ENCODE results near the gene ZNHIT2. TPM values are rescaled to one million over a fixed set of nuclear protein-coding genes. Genes with fewer than 3 reads are reported as not detected.

ZNHIT2 gene
- total and polyA plus RNA-seq, 2 of the 8 experiments (the other 6 are each of a cell fraction or from before 2014, with no cell fraction given), result 13.0 to 16.1 TPM

GRCh38 chr11:65117206-65118096 is at the start of gene ZNHIT2 (continued):
- peak in 2 of 3 experiments; percentile 79 to 92; a peak in 3 of 4 replicates for TF ChIP-seq CTCF (IDR thresholded peaks at IDR 0.05; ENCODE audit: control extremely low read depth in 1 of 3, insufficient read depth in 1 of 3, low read depth in 1 of 3, low read length in 3 of 3)
- no peak; the same call in 1 of the 2 replicates for TF ChIP-seq E2F6 (IDR thresholded peaks at IDR 0.05)
- TF ChIP-seq SIN3A (conservative IDR thresholded peaks at IDR 0.05 in 1 of 2, IDR thresholded peaks at IDR 0.05 in 1 of 2; ENCODE audit: low read depth in 1 of 2, low read length in 2 of 2), result peak; percentile 83 to 96
- peak; percentile 96 for TF ChIP-seq GABPA (IDR thresholded peaks at IDR 0.05; ENCODE audit: borderline replicate concordance, insufficient read depth, low read length)
- peak in 1 of 2 experiments; percentile 89; a peak in 2 of 3 replicates for TF ChIP-seq POLR2A (IDR thresholded peaks at IDR 0.05; ENCODE audit: control extremely low read depth in 1 of 2, low read depth in 2 of 2, low read length in 2 of 2)
- TF ChIP-seq RBBP5 (IDR thresholded peaks at IDR 0.05; ENCODE audit: borderline replicate concordance, low read depth, low read length), result 0 out of 2 replicates have a peak, but pooled peaks have one; percentile 40
- TF ChIP-seq CHD2 (IDR thresholded peaks at IDR 0.05; ENCODE audit: low read length), result peak; percentile 76; the same call in 1 of the 2 replicates
- TF ChIP-seq EZH2 (IDR thresholded peaks at IDR 0.05; ENCODE audit: low read depth, low read length, severe bottlenecking), result no peak
- TF ChIP-seq POU5F1 (IDR thresholded peaks at IDR 0.05; ENCODE audit: low read depth, low read length), result no peak
- TF ChIP-seq GTF2F1 (IDR thresholded peaks at IDR 0.05; ENCODE audit: borderline replicate concordance, low read depth, low read length), result no peak
- peak; percentile 30 for TF ChIP-seq SAP30 (IDR thresholded peaks at IDR 0.05; ENCODE audit: insufficient read depth, insufficient replicate concordance, low read length)
